Raji (cell line): ENCODE results near the gene SEMA5B.

ENCODE experiments used
- POLR2A ChIP-seq: IDR thresholded peaks from 2 replicates; pipeline ENCODE4 v1.6.1; 2011; ENCODE audit warnings: low read depth, low read length, control low read depth; ENCODE audit not compliant: insufficient read depth

The SEMA5B gene

DNA sequence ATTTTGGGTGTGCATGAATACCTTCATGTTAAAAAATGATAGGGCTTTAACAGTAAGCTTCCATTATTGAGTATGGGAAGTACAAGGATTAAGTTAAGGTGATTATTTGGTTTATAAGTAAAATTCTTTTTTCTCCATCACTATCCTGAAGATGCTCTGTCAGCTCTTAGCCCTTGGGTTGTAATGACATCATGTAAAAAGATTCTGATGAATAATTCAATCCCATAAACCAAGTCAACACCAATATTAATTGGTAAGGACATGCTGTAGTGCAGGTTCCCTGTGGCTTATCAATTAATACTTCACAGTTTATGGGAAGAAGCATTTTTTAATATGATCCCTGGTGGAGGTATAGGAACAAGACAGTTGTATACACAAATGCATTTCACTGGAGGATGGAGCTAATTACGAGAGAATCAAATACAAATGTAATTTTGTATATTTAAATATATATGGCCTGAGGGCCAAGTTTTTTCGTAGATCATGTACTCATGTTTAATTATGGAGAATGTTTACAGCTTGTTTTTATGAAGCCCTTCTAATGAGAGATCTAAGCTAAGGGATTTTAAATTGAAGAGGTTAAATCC, 145.1 kb downstream of the SEMA5B start:
- TF ChIP-seq POLR2A: no peak

DNA sequence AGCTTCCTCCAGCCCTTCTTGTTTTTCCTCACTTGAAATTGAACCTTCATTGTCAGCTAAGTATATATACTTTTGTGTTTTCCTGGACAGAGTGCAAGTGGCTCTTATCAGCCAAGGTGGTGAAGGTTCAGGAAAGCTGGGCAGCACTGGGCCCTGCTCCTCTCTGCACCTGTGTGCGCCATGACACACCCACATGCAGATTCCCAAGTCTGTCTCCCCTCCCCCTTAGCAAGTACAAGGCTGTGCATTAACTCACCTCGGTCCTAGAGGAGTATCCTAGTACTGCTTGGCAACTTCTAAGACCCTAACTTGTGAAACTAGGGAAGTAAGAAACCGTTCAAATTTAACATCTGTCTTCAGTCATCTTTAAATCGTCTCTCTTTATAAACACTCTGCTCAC, 146.9 kb downstream of the SEMA5B start:
- no peak for TF ChIP-seq POLR2A

DNA sequence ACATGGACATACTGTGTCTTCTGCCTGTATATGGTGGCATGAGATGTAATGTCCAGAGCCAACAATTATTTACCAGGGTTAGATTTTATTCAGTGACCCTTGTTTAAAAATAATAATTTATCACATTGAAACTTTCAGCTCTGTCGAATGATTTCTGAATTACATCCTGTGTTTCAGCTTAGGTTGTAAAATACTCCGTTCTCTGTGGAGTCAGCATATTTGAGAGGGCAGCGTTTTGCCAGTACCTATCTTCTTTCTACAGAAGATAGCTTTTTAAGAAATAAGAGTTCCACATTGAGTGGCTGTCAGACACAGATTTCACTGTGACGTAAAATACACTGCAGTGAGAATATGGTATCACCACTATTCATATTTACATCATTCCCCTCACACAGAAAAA, 147.4 kb downstream of the SEMA5B start:
- TF ChIP-seq POLR2A: no peak

DNA sequence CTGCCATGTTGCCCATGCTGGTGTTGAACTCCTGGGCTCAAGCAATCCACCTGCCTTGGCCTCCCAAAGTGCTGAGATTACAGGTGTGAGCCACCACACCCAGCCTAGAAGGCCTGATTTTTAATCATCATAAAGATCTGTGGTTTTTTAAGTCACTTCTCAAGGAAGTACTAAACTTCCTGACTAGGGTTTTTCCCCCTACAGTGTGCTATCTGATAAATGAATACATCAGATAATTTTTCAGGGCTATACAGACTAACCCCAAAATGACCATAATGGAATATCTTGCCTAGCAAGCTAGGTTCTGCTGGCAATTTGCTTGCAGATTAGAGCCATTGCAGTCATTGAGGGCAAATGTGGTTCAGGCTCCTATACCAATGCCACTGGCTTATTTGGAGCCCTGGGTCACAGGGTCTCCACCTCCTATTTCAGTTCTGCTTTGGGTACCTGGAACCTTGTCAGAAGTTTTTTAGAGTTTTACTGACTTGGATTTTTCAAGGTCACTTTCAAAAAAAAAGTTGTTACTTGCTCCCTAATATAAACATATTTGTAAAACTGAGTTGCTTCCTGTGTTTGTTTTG, 151.9 kb downstream of the SEMA5B start:
- no peak for TF ChIP-seq POLR2A

DNA sequence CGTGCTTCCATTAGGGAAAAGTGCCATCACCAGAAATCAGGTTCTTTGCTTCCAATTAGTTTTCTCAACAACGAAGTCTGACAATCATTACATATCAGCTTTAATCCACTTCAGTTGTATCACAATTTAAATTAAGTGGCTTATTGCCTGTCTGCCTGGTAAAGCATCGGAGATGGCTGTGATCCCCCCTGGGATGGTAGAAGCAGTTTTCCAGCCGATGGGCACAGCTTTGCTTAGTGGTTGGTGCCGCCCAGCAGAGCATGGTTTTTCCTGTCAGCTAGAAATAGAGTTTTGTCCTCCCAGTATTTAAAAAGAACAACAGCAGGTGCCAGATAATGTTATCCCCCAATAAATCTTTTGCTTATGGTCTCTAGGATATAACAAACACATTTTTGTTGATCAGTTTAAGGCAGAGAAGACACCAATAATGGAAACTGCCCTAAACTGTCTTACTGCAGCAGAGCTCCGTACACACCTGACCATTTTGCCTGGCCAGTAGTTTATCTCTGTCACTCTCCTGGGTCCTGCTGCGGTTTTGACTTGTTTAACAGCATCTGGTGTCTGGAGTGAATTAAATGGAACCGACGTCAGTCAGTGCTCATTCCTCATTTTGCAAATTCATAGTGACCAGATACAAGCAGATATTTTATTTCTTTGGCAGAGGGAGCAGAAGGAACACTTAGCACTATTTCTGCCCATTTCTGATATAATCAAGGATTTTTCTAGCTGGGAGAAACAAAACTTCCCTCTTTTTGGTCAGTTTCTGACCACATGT, 153.6 kb downstream of the SEMA5B start:
- no peak for TF ChIP-seq POLR2A

DNA sequence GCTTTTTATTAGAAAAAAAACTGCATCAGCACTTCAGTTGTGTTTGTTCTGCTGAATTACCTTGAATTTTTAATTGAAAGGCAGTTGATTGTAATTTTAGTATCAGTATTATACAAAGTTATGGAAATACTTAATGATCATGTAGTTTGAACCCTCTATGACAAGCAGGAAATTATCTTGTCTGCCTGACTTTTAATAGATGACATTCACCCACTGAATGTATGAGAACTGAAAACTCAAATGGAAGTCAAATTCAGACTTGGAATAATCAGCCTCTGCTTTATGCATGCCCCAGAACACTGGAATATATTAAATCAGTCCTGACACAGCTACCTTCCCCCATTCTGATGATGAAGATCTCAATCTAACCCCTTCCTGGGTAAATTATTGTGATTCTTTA, 159.2 kb downstream of the SEMA5B start:
- TF ChIP-seq POLR2A: no peak

DNA sequence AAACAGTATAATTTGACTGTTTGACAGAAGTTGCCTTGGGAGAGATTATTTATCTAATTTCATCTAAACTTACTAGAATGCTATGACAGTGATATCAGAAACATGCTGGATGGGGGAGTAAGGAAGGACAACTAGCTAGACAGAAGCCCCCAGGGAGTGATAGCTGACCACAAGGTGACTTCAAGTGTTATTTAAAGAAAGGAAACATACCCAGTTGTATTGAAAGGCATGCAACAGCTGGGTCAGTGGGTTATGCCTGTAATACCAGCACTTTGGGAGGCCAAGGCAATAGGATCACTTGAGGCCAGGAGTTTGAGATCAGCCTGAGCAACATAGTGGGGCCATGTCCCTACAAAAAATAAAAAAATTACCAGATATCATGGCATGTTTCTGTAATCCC, 163.1 kb downstream of the SEMA5B start:
- TF ChIP-seq POLR2A: no peak

DNA sequence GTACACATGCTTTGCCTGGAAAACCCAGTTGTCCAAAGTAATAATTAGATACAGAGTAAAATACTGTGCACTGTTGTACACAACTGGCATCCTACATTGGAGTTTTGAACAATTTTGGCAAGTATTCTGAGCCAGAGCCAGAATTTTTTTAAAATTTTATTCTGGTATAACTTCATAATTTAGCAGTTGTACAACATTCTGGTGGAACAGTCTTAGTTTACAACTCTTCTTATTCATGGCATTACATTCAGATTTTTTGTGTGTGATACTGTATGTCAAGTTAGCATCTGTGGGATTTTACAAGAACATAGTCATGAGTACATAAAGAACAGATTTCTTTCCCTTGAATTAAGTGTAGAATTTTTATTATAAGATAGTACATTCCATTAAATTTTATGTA, 165.2 kb downstream of the SEMA5B start:
- TF ChIP-seq POLR2A: no peak
